Frontal cortex (tissue), 4 donors: ENCODE results near the gene RNF13. TPM values are rescaled to one million over a fixed set of nuclear protein-coding genes. Genes with fewer than 3 reads are reported as not detected.
"Not testable (repeated sequence)": the region's sequence is repeated elsewhere in the genome, so short reads cannot be mapped to it uniquely, and the experiment has no call there.

Experiments used
- DNase-seq, 2 donors: peaks; one replicate each; pipeline ENCODE4 v3.0.0; 2012; ENCODE audit warnings: low spot score in 2 of 2
- FAIRE-seq: peaks from 2 replicates; lab custom pipeline; 2012; peaks lifted over from hg19 to GRCh38; lab: Jason Lieb, UNC
- total RNA-seq: library from RNA; depleted of rRNA; stranded (reverse); fragments of >200 nt; gene quantifications from one replicate; pipeline ENCODE4 v1.2.3, GENCODE V29; 2014
- donor health status: control.
- donor health status: control.
- donor health status: control.

Gene RNF13
- total RNA-seq, 1 donor from 2014 or later, result 113 TPM

DNA sequence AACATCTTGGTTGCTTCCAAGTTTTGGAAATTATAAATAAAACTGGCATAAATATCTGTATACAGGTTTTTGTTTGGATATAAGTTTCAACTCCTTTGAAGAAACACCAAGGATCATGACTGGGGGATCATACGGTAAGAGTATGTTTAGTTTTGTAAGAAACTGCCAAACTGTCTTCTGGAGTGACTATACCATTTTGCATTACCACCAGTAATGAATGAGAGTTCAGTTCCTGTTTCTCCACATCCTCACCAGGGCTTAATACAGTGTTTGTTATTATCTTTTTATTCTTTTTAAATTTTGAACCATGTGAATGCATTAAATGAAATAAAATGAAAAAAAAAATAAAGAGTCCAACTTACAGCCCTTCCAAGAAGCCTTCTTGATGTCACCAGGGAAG is 17.0 kb upstream of the RNF13 start:
- FAIRE-seq (no peak), DNase-seq (no peak)

DNA sequence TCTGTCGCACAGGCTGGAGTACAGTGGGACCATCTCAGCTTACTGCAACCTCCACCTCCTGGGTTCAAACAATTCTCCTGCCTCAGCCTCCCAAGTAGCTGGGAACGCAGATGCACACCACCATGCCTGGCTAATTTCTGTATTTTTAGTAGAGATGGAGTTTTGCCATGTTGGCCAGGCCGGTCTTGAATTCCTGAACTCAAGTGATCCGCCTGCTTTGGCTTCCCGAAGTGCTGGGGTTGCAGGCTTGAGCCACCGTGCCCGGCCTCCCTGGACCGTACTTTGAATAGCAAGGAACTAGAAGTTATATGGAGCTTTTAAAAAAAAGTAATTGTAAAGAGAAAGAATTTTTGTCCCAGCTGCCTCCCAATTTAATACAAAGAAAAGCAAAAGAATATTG is 12.3 kb upstream of the RNF13 start:
- FAIRE-seq, result no peak
- DNase-seq, result no peak

DNA sequence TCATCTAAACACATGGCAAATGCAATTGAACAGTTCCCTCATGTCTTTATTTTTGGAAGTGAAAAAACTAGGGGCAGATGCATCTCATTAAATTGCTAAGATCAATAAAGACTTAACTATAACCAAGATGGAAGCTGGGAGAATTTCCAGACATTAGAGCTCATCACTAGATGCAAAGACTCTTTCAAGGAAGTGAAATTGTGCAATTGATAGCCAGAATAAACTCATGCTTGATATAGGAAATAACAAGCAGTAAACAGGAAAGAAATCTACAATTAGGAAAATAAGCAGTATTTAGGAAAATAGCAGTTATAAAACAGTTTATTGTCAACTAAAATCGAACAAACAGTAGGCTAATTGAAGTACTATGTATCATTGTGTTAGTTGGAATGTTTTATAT is 11.8 kb upstream of the RNF13 start:
- no peak for FAIRE-seq
- DNase-seq, result no peak

DNA sequence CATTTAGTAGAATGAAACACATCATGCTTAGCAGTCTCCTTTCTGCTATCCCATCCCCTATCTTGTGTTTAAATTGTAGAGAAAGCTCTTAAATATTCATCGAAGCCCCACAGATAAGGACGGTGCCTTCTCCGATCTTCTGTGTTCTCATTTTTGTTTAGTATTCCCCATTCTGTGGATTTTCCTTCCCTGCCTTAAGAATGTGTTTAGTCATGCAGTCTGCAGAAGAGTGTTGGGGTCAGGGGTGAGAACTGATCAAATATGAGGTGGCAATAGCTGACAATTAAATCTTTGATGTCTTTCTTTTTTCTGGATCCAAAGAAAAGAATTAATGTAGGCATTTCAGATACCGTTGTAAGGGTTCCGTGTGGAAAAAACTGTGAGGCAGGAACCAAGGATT is 11.4 kb upstream of the RNF13 start:
- DNase-seq (no peak), FAIRE-seq (no peak)

DNA sequence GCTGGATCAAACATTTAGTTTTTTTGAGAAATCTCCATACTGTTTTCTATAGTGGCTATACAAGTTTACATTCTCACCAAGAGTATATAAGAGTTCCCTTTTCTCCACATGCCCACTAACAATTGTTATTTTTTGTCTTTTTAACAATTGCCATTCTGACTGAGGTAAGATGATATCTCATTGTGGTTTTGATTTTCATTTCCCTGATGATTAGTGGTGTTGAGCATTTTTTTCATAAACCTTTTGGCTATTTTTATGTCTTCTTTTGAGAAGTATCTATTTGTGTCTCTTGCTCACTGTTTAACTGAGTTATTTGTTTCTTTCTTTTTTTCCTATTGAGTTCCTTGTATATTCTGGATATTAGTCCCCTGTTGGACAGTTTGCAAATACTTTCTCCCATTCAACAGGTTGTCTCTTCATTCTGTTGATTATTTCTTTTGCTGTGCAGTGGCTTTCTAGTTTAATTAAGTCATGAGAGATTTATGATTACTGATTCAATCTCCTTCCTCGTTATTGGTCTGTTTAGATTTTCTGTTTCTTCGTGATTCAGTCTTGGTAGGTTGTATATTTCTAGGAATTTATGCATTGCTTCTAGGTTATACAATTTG is 6.7 kb upstream of the RNF13 start:
- FAIRE-seq, result no peak

DNA sequence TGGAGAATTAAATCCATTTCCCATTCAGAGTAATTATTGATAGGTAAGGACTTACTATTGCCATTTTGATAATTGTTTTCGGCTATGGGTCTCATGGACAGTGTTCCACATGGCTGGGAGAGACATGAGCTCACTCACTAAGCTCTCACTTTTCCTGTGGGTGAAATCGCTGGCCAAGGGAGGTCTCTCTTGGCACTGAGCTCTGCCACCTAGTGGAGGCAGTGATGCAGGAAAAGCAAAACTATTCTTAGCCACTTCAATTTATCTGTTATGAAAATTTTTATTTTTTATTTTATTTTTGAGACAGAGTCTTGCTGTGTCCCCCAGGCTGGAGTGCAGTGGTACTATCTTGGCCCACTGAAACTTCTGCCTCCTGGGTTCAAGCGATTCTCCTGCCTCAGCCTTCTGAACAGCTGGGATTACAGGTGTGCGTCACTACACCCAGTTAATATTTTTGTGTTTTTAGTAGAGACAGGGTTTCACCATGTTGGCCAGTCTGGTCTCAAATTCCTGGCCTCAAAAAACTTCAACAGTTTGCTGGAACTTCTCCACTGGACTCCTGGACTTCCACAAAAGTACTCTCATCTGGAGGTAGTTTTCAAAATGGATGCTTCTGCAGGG is 4.7 kb upstream of the RNF13 start:
- FAIRE-seq (peak; percentile 63), DNase-seq (peak; percentile 36 to 47)

More for the DNA sequence above, 6.7 kb upstream of the RNF13 start:
- no peak for DNase-seq

DNA sequence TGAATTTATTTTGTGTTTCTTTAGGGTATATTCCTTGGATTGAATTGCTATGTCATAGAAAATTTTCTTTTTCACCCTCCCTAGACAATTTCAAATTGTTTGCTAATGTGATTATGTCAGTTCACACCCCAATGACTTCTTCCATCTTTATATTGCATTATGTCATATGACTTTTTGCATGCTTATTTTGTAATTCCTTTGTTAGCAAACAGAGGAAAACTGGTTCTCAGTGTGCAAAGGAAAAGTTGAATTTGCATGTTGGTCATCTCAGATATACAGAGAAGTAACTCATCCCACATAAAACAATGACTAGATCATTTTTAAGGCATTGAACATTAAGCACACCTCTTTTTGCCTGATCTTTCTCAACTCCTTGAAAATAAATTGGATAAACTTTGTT is 3.3 kb upstream of the RNF13 start:
- FAIRE-seq (no peak), DNase-seq (no peak)

DNA sequence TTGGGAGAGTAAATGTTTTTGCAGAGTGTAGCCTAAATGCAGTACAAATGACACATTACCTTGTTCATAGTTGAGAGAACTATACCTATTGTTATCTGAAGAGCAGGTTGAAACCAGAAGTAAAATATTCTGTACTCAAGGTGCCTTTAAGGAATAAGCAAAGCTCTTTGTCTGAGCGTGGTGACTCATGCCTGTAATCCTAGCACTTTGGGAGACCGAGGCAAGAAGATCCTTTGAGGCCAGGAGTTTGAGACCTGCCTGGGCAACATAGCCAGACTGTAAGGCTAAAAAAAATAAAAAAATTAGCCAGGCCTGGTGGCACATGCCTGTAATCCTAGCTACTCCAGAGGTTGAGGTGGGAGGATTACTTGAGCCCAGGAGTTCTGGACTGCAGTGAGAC is 2.2 kb upstream of the RNF13 start:
- FAIRE-seq (no peak), DNase-seq (no peak)

DNA sequence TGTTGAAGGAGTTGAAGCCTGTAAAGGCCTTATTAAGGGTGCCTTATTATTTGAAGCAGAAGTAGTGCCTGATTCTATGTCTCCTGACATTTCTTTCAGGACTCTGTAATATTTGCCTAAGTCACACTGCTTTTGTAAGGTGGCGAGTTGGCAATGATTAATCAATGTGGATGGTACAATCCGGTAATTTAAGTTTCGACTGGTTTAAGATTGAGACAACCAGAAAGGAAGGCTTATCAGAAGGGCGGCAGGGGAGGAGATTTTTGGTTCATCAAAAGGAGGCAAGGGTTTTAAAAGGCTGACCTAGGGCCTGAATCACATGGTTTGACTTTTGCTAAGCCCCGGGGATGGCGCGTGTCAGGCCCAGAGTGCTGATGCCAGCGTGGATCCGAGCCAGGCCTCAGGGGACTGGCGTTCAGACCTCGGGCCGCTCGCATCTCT is 830 bp upstream of the RNF13 start:
- DNase-seq, result no peak
- no peak for FAIRE-seq

DNA sequence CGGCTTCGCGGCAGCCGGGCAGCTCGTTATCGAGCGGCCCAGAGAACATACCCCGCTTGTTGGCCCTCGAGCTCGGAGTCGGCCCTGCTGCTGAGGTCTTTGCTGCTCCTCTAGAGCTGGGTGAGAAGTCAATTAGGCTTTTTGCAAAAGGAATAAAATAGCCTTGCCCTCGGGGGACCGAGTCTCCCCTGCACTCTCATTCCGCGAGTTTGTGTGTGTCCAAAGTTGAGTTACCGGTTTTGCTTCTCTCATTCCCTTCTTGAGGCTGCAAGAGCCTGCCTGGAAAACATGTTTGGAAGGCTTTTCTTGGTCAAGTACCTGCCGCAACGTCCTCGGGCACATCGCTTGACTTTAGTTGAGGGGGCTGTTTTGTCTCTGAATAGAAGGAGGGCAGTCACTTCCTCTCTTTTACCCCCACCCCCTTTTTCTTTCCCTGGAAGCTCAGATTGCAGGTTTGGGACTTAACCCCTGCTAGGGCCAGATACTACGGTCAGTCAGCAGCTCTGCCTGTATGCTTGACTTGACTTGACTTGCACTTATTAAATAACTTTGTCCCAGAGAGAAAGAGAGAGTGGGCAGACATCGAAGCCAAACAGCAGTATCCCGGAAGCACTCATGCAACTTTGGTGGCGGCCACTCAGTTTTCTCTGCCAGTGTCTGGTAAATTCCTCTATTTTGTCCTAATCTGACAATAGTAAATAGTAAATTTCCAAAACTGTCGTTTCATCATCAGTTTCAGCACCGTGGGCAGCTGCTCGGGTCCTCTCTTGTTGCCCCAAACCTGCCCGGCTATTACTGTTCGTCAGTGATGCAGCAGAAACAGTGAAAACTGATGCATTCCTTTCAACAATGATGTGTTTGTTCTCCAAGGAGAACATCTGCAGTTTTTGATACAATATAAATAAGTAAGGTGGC is 609 bp downstream of the RNF13 start:
- DNase-seq (no peak), FAIRE-seq (no peak)

DNA sequence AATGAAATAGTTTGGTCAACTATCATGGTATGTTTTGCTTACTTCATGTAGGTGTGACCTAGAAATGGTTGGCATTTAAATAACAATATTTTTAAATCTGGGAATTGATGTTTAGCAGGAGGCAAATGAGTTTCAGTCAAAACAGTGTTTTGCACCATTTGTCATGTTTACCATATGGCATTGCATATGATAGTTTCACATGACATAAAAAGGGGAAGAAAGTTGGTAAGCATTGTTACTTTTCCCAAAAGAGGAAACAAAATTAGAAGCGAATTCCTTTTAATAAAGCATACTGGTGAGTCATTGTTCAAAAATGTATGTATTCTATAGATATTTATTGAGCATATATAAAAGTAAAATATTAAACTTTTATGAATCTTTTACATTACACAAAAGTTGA is 2.3 kb downstream of the RNF13 start:
- no peak for FAIRE-seq

DNA sequence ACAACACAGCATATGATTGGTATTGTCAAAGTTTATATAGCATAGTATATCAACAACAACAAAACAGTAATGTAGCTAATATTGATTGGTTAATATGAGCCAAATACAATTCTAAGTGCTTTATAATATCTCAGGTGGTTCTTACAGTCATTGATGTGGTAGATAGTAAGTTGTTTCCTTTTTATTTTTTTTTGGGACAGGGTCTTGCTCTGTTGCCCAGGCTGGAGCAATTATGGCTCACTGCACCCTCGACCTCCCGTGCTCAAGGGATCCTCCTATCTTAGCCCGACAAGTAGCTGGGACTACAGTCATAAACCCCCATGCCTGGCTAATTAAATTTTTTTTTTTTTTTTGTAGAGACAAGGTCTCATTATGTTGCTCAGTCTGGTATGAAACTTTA is 2.7 kb downstream of the RNF13 start:
- DNase-seq, result no peak
- FAIRE-seq, result no peak

More for the DNA sequence above, 2.3 kb downstream of the RNF13 start:
- DNase-seq, result no peak

DNA sequence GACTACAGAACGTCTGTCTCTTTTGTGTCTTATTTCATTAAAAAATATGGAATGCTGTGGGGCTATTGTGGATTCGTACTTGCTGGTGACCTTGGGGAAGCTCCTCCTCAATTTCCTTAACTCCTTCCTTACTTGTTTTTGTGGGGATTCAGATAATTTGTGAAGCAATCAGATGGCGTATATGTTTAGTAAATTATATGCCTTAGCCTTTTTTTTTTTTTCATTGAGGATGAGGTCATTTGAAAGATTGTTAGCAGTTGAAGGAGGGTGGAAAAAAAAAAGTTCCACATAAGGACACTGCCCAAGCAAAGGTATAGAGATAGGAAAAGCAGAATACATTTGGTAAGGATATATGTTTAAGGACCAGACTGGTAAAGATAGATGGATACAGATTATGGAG is 3.3 kb downstream of the RNF13 start:
- FAIRE-seq (no peak), DNase-seq (no peak)

DNA sequence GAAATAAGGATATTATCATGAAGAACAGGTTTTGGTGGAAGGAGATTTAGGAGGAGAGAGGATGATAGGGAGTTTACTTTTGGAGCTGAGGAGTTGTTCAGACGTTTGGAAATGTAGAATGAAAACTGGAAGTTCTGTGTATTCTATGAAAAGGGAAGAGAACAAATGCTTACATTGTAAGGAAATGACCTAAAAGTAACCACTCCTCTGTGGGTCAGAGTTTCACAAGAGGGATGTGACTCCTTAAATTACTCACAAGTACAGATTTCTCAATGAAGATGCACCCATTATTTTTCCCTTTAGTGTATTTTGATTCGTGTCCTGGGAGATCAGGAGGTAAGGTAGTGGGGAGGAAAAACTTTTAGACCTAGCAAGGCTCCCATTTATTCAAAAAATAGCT is 4.0 kb downstream of the RNF13 start:
- DNase-seq (no peak), FAIRE-seq (no peak)

DNA sequence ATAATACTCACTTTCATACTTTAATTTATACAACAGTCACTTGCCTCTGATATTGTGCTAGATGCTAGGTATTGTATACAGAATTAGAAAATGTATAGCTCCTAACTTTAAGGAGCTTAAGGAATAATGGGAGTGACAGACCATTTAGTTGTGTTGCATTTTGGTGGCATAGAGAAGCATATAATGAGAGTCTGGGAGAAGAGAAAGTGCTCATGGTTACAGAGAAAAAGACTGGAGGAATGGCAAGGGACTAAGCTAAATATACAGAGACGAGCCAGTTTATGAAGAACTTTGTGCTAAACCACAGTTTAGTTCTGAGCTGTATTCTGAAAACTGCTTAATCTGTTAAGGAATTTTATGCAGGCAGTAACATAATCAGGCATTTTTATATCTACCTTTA is 6.4 kb downstream of the RNF13 start:
- FAIRE-seq, result no peak
- DNase-seq, result no peak

DNA sequence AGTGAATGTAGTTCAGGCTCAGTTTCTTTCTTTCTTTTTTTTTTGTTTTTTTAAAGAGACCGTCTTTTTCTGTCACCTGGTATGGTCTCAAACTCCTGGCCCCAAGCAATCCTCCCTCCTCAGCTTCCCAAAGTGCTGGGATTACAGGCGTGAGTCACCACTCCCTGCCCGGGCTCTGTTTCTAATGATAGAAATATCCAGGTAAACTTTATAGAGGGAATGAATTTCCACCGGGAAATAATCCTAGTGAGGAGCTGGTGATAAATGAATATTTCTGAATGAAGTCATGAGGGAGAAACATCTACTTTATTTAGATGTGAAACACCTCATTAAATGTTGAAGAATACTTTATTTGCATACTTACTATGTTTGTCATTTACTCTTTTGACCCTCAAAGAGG is 7.2 kb downstream of the RNF13 start:
- FAIRE-seq, result no peak
- no peak for DNase-seq

DNA sequence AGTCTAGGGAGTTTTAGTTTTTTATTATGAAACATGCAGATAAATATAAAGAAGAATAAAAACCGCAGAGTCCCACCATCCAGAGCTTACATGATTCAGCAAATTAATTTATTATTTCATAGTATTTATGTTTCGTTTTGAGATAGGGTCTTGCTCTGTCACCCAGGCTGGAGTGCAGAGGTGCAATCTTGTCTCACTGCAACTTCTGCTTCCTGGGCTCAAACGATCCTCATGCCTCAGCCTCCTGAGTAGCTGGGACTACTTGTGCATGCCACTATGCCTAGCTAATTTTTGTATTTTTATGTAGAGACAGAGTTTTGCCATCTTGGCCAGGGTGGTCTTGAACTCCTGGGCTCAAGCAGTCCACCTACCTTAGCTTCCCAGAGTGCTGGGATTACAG is 13.6 kb downstream of the RNF13 start:
- no peak for DNase-seq
- FAIRE-seq, result no peak

DNA sequence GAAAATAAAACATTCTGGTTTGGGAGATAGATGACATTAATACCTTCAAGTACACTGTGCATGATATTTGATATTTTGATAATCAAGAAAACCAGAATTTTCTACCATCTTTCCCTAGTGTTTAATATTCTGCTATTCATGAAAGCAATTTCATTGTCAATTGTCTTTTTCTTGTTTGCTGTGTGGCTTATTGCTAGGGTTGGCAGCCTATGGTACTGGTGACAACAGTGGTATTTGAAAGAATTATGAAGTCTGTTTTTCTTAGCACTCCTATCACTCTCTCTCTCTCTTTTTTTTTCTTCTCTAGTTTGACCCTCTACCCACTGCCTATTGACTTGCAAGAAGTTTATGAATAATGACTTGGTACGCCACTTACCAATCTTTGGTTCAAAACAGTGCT is 15.4 kb downstream of the RNF13 start:
- DNase-seq (no peak), FAIRE-seq (no peak)

DNA sequence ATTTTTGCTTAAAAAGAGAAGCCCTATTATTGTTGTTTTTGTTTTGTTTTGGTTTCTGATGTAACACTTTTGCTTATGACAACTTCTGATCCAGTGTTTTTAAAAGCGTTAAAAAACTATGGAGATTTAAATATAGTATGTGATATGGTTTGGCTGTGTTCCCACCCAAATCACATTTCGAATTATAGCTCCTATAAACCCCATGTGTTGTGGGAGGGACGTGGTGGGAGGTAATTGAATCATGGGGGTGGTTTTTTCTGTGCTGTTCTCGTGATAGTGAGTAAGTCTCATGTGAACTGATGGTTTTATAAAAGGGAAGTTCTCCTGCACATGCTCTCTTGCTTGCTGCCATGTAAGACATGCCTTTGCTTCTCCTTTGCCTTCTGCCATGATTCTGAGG is 16.6 kb downstream of the RNF13 start:
- not testable (repeated sequence) for DNase-seq, FAIRE-seq

DNA sequence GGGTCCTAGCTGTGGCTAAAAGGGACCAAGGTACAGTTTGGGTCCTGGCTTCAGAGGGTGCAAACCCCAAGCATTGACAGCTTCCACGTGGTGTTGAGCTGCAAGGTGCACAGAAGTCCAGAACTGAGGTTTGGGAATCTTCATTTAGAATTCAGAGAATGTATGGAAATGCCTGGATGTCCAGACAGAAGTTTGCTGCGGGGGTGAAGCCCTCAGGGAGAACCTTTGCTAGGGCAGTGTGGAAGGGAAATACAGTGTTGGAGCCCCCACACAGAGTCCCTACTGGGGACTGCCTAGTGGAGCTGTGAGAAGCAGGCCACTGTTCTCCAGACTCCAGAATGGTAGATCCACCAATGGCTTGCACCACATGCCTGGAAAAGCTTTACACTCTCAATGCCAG is 17.9 kb downstream of the RNF13 start:
- DNase-seq (no peak), FAIRE-seq (no peak)

DNA sequence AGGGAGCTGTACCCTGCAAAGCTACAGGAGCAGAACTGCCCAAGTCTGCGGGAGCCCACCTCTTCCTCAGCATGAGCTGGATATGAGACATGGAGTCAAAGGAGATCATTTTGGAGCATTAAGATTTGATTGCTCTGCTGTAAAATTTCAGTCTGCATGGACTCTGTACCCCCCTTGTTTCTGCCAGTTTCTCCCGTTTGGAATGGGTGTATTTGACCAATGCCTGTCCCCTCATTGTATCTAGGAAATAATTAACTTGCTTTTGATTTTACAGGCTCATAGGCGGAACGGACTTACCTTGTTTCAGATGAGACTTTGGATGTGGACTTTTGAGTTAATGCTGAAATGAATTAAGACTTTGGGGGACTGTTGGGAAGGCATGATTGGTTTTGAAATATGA is 18.3 kb downstream of the RNF13 start:
- no peak for FAIRE-seq
- no peak for DNase-seq
